Astrocyte (in vitro differentiated cells and primary cell): Measurements from ENCODE around the gene RUNX3. TPM values are rescaled to one million over a fixed set of nuclear protein-coding genes. Genes with fewer than 3 reads are reported as not detected.

Experiments
- DNase-seq: peaks from one replicate; pipeline ENCODE4 v3.0.0-alpha.2; 2010; ENCODE audit warnings: low read depth
- FAIRE-seq: peaks from 2 replicates; lab custom pipeline; 2011; peaks lifted over from hg19 to GRCh38; lab: Jason Lieb, UNC
- H2AFZ ChIP-seq: 2 replicates; pipeline ENCODE4 v1.6.0; 2012; ENCODE audit warnings: low read depth, low read length, inconsistent platforms
- H3K27ac ChIP-seq: 2 replicates; pipeline ENCODE4 v1.5.1; 2011; ENCODE audit warnings: low read depth, low read length, inconsistent platforms
- H3K27me3 ChIP-seq: 2 replicates; pipeline ENCODE4 v1.6.0; 2011; ENCODE audit warnings: low read length, inconsistent platforms; ENCODE audit not compliant: insufficient read depth
- H3K36me3 ChIP-seq: 2 replicates; pipeline ENCODE4 v1.5.1; 2011; ENCODE audit warnings: low read length, inconsistent platforms; ENCODE audit not compliant: insufficient read depth
- H3K4me1 ChIP-seq: 2 replicates; pipeline ENCODE4 v1.5.1; 2011; ENCODE audit warnings: low read length, inconsistent platforms; ENCODE audit not compliant: insufficient read depth
- H3K4me2 ChIP-seq: 2 replicates; pipeline ENCODE4 v1.6.0; 2012; ENCODE audit warnings: low read length, inconsistent platforms
- H3K4me3 ChIP-seq: 2 replicates; pipeline ENCODE4 v1.5.1; 2011; ENCODE audit warnings: low read depth, mild to moderate bottlenecking, low read length, inconsistent platforms; ENCODE audit not compliant: insufficient read depth
- H3K79me2 ChIP-seq: 2 replicates; pipeline ENCODE4 v1.6.0; 2012; ENCODE audit warnings: mild to moderate bottlenecking, low read length, inconsistent platforms; ENCODE audit not compliant: insufficient read depth
- H3K9ac ChIP-seq: 2 replicates; pipeline ENCODE4 v1.6.0; 2012; ENCODE audit warnings: mild to moderate bottlenecking, low read length, inconsistent platforms
- H3K9me3 ChIP-seq: 2 replicates; pipeline ENCODE4 v1.5.1; 2012; ENCODE audit warnings: low read depth, mild to moderate bottlenecking, low read length, inconsistent platforms; ENCODE audit not compliant: insufficient read depth
- H4K20me1 ChIP-seq: 2 replicates; pipeline ENCODE4 v1.6.0; 2012; ENCODE audit warnings: low read length, inconsistent platforms; ENCODE audit not compliant: insufficient read depth
- H3K27ac Mint-ChIP-seq: one replicate; pipeline ENCODE4 v1.8.0; 2021; ENCODE audit warnings: mild to moderate bottlenecking, mixed read lengths; ENCODE audit not compliant: unreplicated experiment
- H3K27me3 Mint-ChIP-seq: one replicate; pipeline ENCODE4 v1.8.0; 2021; ENCODE audit warnings: low read depth, mixed read lengths; ENCODE audit not compliant: unreplicated experiment
- H3K36me3 Mint-ChIP-seq: one replicate; pipeline ENCODE4 v1.8.0; 2021; ENCODE audit warnings: low read depth, mixed read lengths; ENCODE audit not compliant: unreplicated experiment
- H3K4me1 Mint-ChIP-seq: one replicate; pipeline ENCODE4 v1.8.0; 2021; ENCODE audit warnings: low read depth, mixed read lengths; ENCODE audit not compliant: unreplicated experiment
- H3K4me3 Mint-ChIP-seq: one replicate; pipeline ENCODE4 v1.8.0; 2021; ENCODE audit warnings: mild to moderate bottlenecking, moderate library complexity, mixed read lengths; ENCODE audit not compliant: unreplicated experiment
- H3K9me3 Mint-ChIP-seq: one replicate; pipeline ENCODE4 v1.8.0; 2021; ENCODE audit warnings: mild to moderate bottlenecking, mixed read lengths; ENCODE audit not compliant: unreplicated experiment
- CTCF ChIP-seq: IDR thresholded peaks from 2 replicates; pipeline ENCODE4 v1.5.1; 2011; ENCODE audit warnings: low read depth, mild to moderate bottlenecking, inconsistent platforms, low read length, moderate library complexity; ENCODE audit not compliant: insufficient read depth
- EZH2 ChIP-seq: IDR thresholded peaks from 2 replicates; pipeline ENCODE4 v1.6.1; 2012; ENCODE audit warnings: mild to moderate bottlenecking, low read length, inconsistent platforms; ENCODE audit not compliant: insufficient read depth
- total RNA-seq: library from RNA; stranded (reverse); gene quantifications from 2 replicates; pipeline ENCODE4 v1.2.1, GENCODE V29; 2021

RUNX3 gene
- total RNA-seq, 1 donor from 2014 or later = 2.5 TPM

- H3K36me3 Mint-ChIP-seq = peaks cover 2% of the 10 kb centered on the region
- H3K27ac Mint-ChIP-seq = peak overlapping the region; percentile 41
- Histone ChIP-seq H3K27me3 (no peaks in the 10 kb centered on the region), H3K4me2 (peak overlapping the region; percentile 23), H3K9ac (no peak overlapping the region), H2AFZ (no peak overlapping the region), H3K27ac (no peak overlapping the region), H3K4me3 (no peak overlapping the region), H3K4me1 (peaks cover 30% of the 10 kb centered on the region), H3K36me3 (no peaks in the 10 kb centered on the region), H4K20me1 (no peaks in the 10 kb centered on the region), H3K9me3 (no peaks in the 10 kb centered on the region), H3K79me2 (no peaks in the 10 kb centered on the region)
- peaks cover 1% of the 10 kb centered on the region for H3K9me3 Mint-ChIP-seq
- FAIRE-seq (no peak), DNase-seq (peak; percentile 76)
- H3K27me3 Mint-ChIP-seq = peaks cover 21% of the 10 kb centered on the region
- no peak overlapping the region for H3K4me3 Mint-ChIP-seq
- peaks cover 30% of the 10 kb centered on the region for H3K4me1 Mint-ChIP-seq
- TF ChIP-seq CTCF (no peak), EZH2 (no peak)
Observed at GRCh38 chr1:24946861-24947658, 17.0 kb upstream of the RUNX3 start.

GRCh38 chr1:24945354-24946326 lies 15.6 kb upstream of the RUNX3 start:
- no peak overlapping the region for H3K27ac ChIP-seq
- FAIRE-seq (no peak), DNase-seq (no peak)
- H3K9me3 ChIP-seq = no peaks in the 10 kb centered on the region
- no peak overlapping the region for H3K4me2 ChIP-seq
- Mint-ChIP-seq H3K4me1 (peaks cover 29% of the 10 kb centered on the region), H3K27ac (no peak overlapping the region), H3K4me3 (no peak overlapping the region), H3K36me3 (peaks cover 2% of the 10 kb centered on the region), H3K27me3 (peaks cover 29% of the 10 kb centered on the region), H3K9me3 (peaks cover 1% of the 10 kb centered on the region)
- peaks cover 30% of the 10 kb centered on the region for H3K4me1 ChIP-seq
- H3K9ac ChIP-seq = no peak overlapping the region
- TF ChIP-seq EZH2 (no peak), CTCF (no peak)
- no peak overlapping the region for H3K4me3 ChIP-seq
- H3K27me3 ChIP-seq = no peaks in the 10 kb centered on the region
- no peaks in the 10 kb centered on the region for H4K20me1 ChIP-seq
- no peaks in the 10 kb centered on the region for H3K36me3 ChIP-seq
- H3K79me2 ChIP-seq = no peaks in the 10 kb centered on the region
- no peak overlapping the region for H2AFZ ChIP-seq
